NCI-H1092 (cell line): ENCODE measurements around the gene PCDHGA1.
"Not testable (repeated sequence)": the region's sequence is repeated elsewhere in the genome, so short reads cannot be mapped to it uniquely, and the experiment has no call there.

Experiments used
- DNase-seq: peaks from one replicate; lab custom pipeline; 2025; lab: John Stamatoyannopoulos, UW

PCDHGA1 gene

GRCh38 chr5:141383345-141383744 lies 53.0 kb downstream of the PCDHGA1 start:
- no peak for DNase-seq

- no peak for DNase-seq
Observed at GRCh38 chr5:141384471-141385267, 54.4 kb downstream of the PCDHGA1 start.

- not testable (repeated sequence) for DNase-seq
Observed at GRCh38 chr5:141387557-141388311, 57.4 kb downstream of the PCDHGA1 start, which contains the start of gene PCDHGB4. PCDHGB4 (plus strand) TSS chr5:141387698; CDS start chr5:141387885, 187 bp downstream.

- no peak for DNase-seq
Observed at GRCh38 chr5:141388661-141389060, 58.3 kb downstream of the PCDHGA1 start.

- DNase-seq: no peak
Observed at GRCh38 chr5:141389153-141390042, 59.1 kb downstream of the PCDHGA1 start.

GRCh38 chr5:141392429-141393198 lies 62.3 kb downstream of the PCDHGA1 start, which contains the start of gene PCDHGA8:
PCDHGA8 (plus strand) TSS chr5:141392633; CDS start chr5:141392814, 181 bp downstream.
- DNase-seq: no peak

GRCh38 chr5:141393267-141393666 lies 63.0 kb downstream of the PCDHGA1 start:
- no peak for DNase-seq

- DNase-seq: not testable (repeated sequence)
Observed at GRCh38 chr5:141394401-141395187, 64.3 kb downstream of the PCDHGA1 start.

- not testable (repeated sequence) for DNase-seq
Observed at GRCh38 chr5:141397756-141398551, 67.6 kb downstream of the PCDHGA1 start, which contains the start of gene PCDHGB5. PCDHGB5 (plus strand) TSS chr5:141397947; CDS start chr5:141398128, 181 bp downstream.

- DNase-seq: no peak
Observed at GRCh38 chr5:141398608-141399007, 68.3 kb downstream of the PCDHGA1 start.

GRCh38 chr5:141399555-141400258 lies 69.4 kb downstream of the PCDHGA1 start:
- DNase-seq: no peak

- no peak for DNase-seq
Observed at GRCh38 chr5:141402553-141403243, 72.4 kb downstream of the PCDHGA1 start, which contains the start of gene PCDHGA9. PCDHGA9 (plus strand) TSS chr5:141402778; CDS start chr5:141402953, 175 bp downstream.

GRCh38 chr5:141403387-141403786 lies 73.1 kb downstream of the PCDHGA1 start:
- DNase-seq: no peak

GRCh38 chr5:141407790-141408505 lies 77.6 kb downstream of the PCDHGA1 start, which contains the start of gene PCDHGB6:
PCDHGB6 (plus strand) TSS chr5:141408021; CDS start chr5:141408203, 182 bp downstream.
- DNase-seq: not testable (repeated sequence)

GRCh38 chr5:141409598-141410306 lies 79.4 kb downstream of the PCDHGA1 start:
- no peak for DNase-seq

- no peak for DNase-seq
Observed at GRCh38 chr5:141411575-141411974, 81.3 kb downstream of the PCDHGA1 start.
